Liver (tissue), 3 donors: Measurements from ENCODE around the gene PSEN2.

Experiments
- CTCF ChIP-seq: fragments of 150-350 bp; IDR thresholded peaks from 2 replicates; pipeline ENCODE4 v1.5.1; 2017; ENCODE audit warnings: improper control_type of control experiment, low read depth, low read length; ENCODE audit not compliant: missing input control
- SP1 ChIP-seq: IDR thresholded peaks from 2 replicates; pipeline ENCODE4 v1.6.1; 2018; ENCODE audit warnings: antibody characterized with exemption, mild to moderate bottlenecking
- TAF1 ChIP-seq: conservative IDR thresholded peaks from 2 replicates; pipeline ENCODE4 v1.6.1; 2016; ENCODE audit warnings: antibody characterized with exemption, mild to moderate bottlenecking
- donor health status: healthy.
- donor health status: healthy.

- peak; percentile 26 for TF ChIP-seq SP1
- TF ChIP-seq CTCF: no peak
- no peak for TF ChIP-seq TAF1
Measured at GRCh38 chr1:226875641-226876295, 5.4 kb downstream of the PSEN2 start.
